Subcutaneous adipose tissue (tissue), 4 donors: ENCODE measurements around the gene CLDN18. TPM values are rescaled to one million over a fixed set of nuclear protein-coding genes. Genes with fewer than 3 reads are reported as not detected.

ENCODE experiments used
- CTCF ChIP-seq: fragments of 450-650 bp; IDR thresholded peaks from one replicate; pipeline ENCODE4 v1.5.1; 2016; ENCODE audit warnings: low read depth, mild to moderate bottlenecking, control low read depth, antibody characterized with exemption, moderate library complexity
- total RNA-seq, 4 donors: library from RNA; depleted of rRNA; stranded (reverse); fragments of >200 nt; gene quantifications; one replicate each; pipeline ENCODE4 v1.1.0, GENCODE V29; 2016

Gene CLDN18
- not detected for total RNA-seq

GRCh38 chr3:138009476-138010272, at the start of gene CLDN18:
TSS of gene CLDN18 (plus strand) at chr3:138010165. CDS start at chr3:138010226, 61 bp downstream.
- TF ChIP-seq CTCF = no peak

GRCh38 chr3:137962251-137962650, 47.7 kb upstream of the CLDN18 start:
- TF ChIP-seq CTCF = no peak

- no peak for TF ChIP-seq CTCF
Measured at GRCh38 chr3:137963463-137963862, 46.5 kb upstream of the CLDN18 start.

GRCh38 chr3:137970914-137971831, 38.8 kb upstream of the CLDN18 start:
- TF ChIP-seq CTCF = no peak

GRCh38 chr3:137972396-137972795, 37.6 kb upstream of the CLDN18 start:
- no peak for TF ChIP-seq CTCF

GRCh38 chr3:137978328-137978727, 31.6 kb upstream of the CLDN18 start:
- no peak for TF ChIP-seq CTCF

GRCh38 chr3:137987723-137988122, 22.2 kb upstream of the CLDN18 start:
- TF ChIP-seq CTCF = no peak
